HG02840 (cell line): Measurements from ENCODE around the gene INPP5A.
"Not testable (repeated sequence)": the region's sequence is repeated elsewhere in the genome, so short reads cannot be mapped to it uniquely, and the experiment has no call there.

Source experiments
- ATAC-seq: cut with Tn5 transposase; IDR thresholded peaks from one replicate; pipeline ENCODE4 v1.9.1; 2021; ENCODE audit warnings: mild to moderate bottlenecking, moderate library complexity, moderate number of reproducible peaks; ENCODE audit not compliant: unreplicated experiment, low FRiP score

The INPP5A gene

GRCh38 chr10:132546567-132547420 is 9.2 kb downstream of the INPP5A start:
- no peak for ATAC-seq

- ATAC-seq, result no peak
These were observed 9.9 kb downstream of the INPP5A start for GRCh38 chr10:132547421-132547861.

GRCh38 chr10:132548106-132548823 is 10.7 kb downstream of the INPP5A start:
- ATAC-seq, result no peak

GRCh38 chr10:132548869-132549268 is 11.3 kb downstream of the INPP5A start:
- ATAC-seq, result no peak

GRCh38 chr10:132549371-132549770 is 11.8 kb downstream of the INPP5A start:
- ATAC-seq, result no peak

GRCh38 chr10:132550366-132551092 is 12.9 kb downstream of the INPP5A start:
- no peak for ATAC-seq

- ATAC-seq, result peak; percentile 62
These were observed 13.7 kb downstream of the INPP5A start for GRCh38 chr10:132551093-132551807.

GRCh38 chr10:132551808-132552130 is 14.2 kb downstream of the INPP5A start:
- ATAC-seq, result peak; percentile 10

GRCh38 chr10:132552635-132553034 is 15.0 kb downstream of the INPP5A start:
- ATAC-seq, result not testable (repeated sequence)

GRCh38 chr10:132553568-132553967 is 16.0 kb downstream of the INPP5A start:
- not testable (repeated sequence) for ATAC-seq

GRCh38 chr10:132554053-132554990 is 16.7 kb downstream of the INPP5A start:
- no peak for ATAC-seq

- ATAC-seq, result no peak
These were observed 17.5 kb downstream of the INPP5A start for GRCh38 chr10:132554991-132555647.

- no peak for ATAC-seq
These were observed 18.3 kb downstream of the INPP5A start for GRCh38 chr10:132555648-132556575.

- no peak for ATAC-seq
These were observed 19.4 kb downstream of the INPP5A start for GRCh38 chr10:132556994-132557441.

- ATAC-seq, result no peak
These were observed 20.3 kb downstream of the INPP5A start for GRCh38 chr10:132557696-132558515.

GRCh38 chr10:132558516-132559413 is 21.2 kb downstream of the INPP5A start:
- ATAC-seq, result no peak
